B cell (primary cell): Measurements from ENCODE around the gene IFNA10.

ENCODE experiments used
- CTCF ChIP-seq: fragments of 200-600 bp; IDR thresholded peaks from one replicate; pipeline ENCODE4 v1.8.0; 2022; ENCODE audit warnings: antibody characterized with exemption, mild to moderate bottlenecking
- EZH2 ChIP-seq: IDR thresholded peaks from 2 replicates; pipeline ENCODE4 v1.6.1; 2012; ENCODE audit warnings: borderline replicate concordance, low read depth, mild to moderate bottlenecking, moderate library complexity, low read length; ENCODE audit not compliant: insufficient read depth, poor library complexity, severe bottlenecking

- TF ChIP-seq CTCF (no peak), EZH2 (no peak)
These were observed 37.9 kb upstream of the IFNA10 start for GRCh38 chr9:21244836-21245235.
